C4-2B (cell line): ENCODE measurements around the gene TADA1.
"Not testable (repeated sequence)": the region's sequence is repeated elsewhere in the genome, so short reads cannot be mapped to it uniquely, and the experiment has no call there.

ENCODE experiments used
- ZFX ChIP-seq: fragments of 450-650 bp; IDR thresholded peaks from 2 replicates; pipeline ENCODE4 v1.6.1; 2017
- TF ChIP-seq, protein P1 (sequence below): fragments of 450-650 bp; conservative IDR thresholded peaks from 2 replicates; pipeline ENCODE4 v1.5.1; 2017; ENCODE audit warnings: mild to moderate bottlenecking

DNA sequence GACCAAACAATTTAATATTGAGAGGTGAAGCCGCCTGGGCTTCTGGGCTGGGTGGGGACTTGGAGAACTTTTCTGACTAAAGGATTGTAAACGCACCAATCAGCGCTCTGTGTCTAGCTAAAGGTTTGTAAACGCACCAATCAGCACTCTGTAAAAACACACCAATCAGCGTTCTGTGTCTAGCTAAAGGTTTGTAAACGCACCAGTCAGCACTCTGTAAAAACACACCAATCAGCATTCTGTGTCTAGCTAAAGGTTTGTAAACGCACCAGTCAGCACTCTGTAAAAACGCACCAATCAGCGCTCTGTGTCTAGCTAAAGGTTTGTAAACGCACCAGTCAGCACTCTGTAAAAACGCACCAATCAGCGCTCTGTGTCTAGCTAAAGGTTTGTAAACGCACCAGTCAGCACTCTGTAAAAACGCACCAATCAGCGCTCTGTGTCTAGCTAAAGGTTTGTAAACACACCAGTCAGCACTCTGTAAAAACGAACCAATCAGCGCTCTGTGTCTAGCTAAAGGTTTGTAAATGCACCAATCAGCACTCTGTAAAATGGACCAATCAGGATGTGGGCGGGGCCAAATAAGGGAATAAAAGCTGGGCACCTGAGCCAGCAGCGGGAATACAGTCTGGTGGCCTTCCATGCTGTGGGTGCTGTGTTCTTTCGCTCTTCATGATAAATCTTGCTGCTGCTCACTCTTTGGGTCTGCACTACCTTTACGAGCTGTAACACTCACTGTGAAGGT, 2.3 kb upstream of the TADA1 start:
- TF ChIP-seq, protein P1, sequence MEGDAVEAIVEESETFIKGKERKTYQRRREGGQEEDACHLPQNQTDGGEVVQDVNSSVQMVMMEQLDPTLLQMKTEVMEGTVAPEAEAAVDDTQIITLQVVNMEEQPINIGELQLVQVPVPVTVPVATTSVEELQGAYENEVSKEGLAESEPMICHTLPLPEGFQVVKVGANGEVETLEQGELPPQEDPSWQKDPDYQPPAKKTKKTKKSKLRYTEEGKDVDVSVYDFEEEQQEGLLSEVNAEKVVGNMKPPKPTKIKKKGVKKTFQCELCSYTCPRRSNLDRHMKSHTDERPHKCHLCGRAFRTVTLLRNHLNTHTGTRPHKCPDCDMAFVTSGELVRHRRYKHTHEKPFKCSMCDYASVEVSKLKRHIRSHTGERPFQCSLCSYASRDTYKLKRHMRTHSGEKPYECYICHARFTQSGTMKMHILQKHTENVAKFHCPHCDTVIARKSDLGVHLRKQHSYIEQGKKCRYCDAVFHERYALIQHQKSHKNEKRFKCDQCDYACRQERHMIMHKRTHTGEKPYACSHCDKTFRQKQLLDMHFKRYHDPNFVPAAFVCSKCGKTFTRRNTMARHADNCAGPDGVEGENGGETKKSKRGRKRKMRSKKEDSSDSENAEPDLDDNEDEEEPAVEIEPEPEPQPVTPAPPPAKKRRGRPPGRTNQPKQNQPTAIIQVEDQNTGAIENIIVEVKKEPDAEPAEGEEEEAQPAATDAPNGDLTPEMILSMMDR = not testable (repeated sequence)
- not testable (repeated sequence) for TF ChIP-seq ZFX
